HepG2 (cell line): ENCODE results near the gene RIT2. TPM values are rescaled to one million over a fixed set of nuclear protein-coding genes. Genes with fewer than 3 reads are reported as not detected.

Experiments
- ATAC-seq: fragments of 200-7000 bp; cut with Tn5 transposase; 3 replicates; pipeline ENCODE4 v1.9.1; 2020; ENCODE audit warnings: mild to moderate bottlenecking, moderate library complexity
- BruUV-seq: library from RNA; stranded (reverse); fragments of 400-500 nt; replicated peaks from 2 replicates; lab custom pipeline; 2021; lab: Mats Ljungman, UMichigan
- CTCF ChIA-PET: fragments of 300-600 bp; formaldehyde crosslinking; extraction: SDS; loops from one replicate; lab custom pipeline; 2021; ENCODE audit warnings: low total read pairs, inconsistent platforms, low intra/inter-chr PET ratio; lab: Yijun Ruan, JAX
- POLR2A ChIA-PET: fragments of 350-600 bp; sonication (Branson Sonifier 250); formaldehyde crosslinking; loops from one replicate; lab custom pipeline; 2020; ENCODE audit warnings: antibody characterized with exemption, inconsistent platforms; lab: Yijun Ruan, JAX
- DNase-seq: peaks from one replicate; pipeline ENCODE4 v3.0.0-alpha.2; 2015; ENCODE audit warnings: low spot score
- FAIRE-seq: peaks from 3 replicates; lab custom pipeline; 2011; peaks lifted over from hg19 to GRCh38; lab: Jason Lieb, UNC
- H2AFZ ChIP-seq: one replicate; pipeline ENCODE4 v1.6.1; 2011; ENCODE audit warnings: low read length, inconsistent platforms
- H3K27ac ChIP-seq: fragments of 300-600 bp; 3 replicates; pipeline ENCODE4 v1.8.0; 2011; ENCODE audit warnings: mixed run types, mild to moderate bottlenecking, mixed read lengths, low read length, inconsistent platforms; ENCODE audit not compliant: insufficient read depth; ENCODE audit errors: extremely low read length
- H3K27me3 ChIP-seq, 2 experiments: fragments of 200-600 bp in 1 of 2; 2 replicates in 1 of 2; 3 replicates in 1 of 2; pipeline versions ENCODE4 v1.6.0 to v1.8.0; 2011; ENCODE audit warnings: low read length in 2 of 2, mild to moderate bottlenecking in 2 of 2, moderate library complexity in 2 of 2, inconsistent platforms in 1 of 2; ENCODE audit not compliant: insufficient read depth in 2 of 2, control insufficient read depth in 1 of 2
- H3K36me3 ChIP-seq, 2 experiments: fragments of 200-600 bp in 1 of 2; replicated peaks in 1 of 2; 2 replicates in 1 of 2; 3 replicates in 1 of 2; pipeline versions ENCODE4 v1.5.1 to v1.8.0; 2011; ENCODE audit warnings: low read length in 2 of 2, inconsistent platforms in 1 of 2; ENCODE audit not compliant: insufficient read depth in 2 of 2, control insufficient read depth in 1 of 2
- H3K4me1 ChIP-seq: 2 replicates; pipeline ENCODE4 v1.5.1; 2012; ENCODE audit warnings: low read length, inconsistent platforms; ENCODE audit not compliant: insufficient read depth
- H3K4me2 ChIP-seq: 2 replicates; pipeline ENCODE4 v1.6.0; 2011; ENCODE audit warnings: low read depth, low read length, inconsistent platforms
- H3K4me3 ChIP-seq, 3 experiments: fragments of 200-600 bp in 1 of 3; sonication (generic), shearing (Covaris generic) in 1 of 3; replicated peaks in 1 of 3; 2 replicates each; pipeline ENCODE4 v1.5.1; 2011 to 2016; ENCODE audit warnings: low read length in 3 of 3, inconsistent platforms in 2 of 3, low read depth in 2 of 3, mild to moderate bottlenecking in 2 of 3, control low read depth in 1 of 3, mixed read lengths in 1 of 3; ENCODE audit not compliant: insufficient read depth in 1 of 3
- H3K79me2 ChIP-seq: one replicate; pipeline ENCODE4 v1.6.1; 2011; ENCODE audit warnings: low read length, inconsistent platforms; ENCODE audit not compliant: insufficient read depth
- H3K9ac ChIP-seq: 2 replicates; pipeline ENCODE4 v1.6.0; 2011; ENCODE audit warnings: mild to moderate bottlenecking, low read depth, low read length, inconsistent platforms; ENCODE audit not compliant: insufficient read depth
- H3K9me3 ChIP-seq: 2 replicates; pipeline ENCODE4 v1.5.1; 2012; ENCODE audit warnings: mild to moderate bottlenecking, low read length
- H4K20me1 ChIP-seq: 2 replicates; pipeline ENCODE4 v1.6.0; 2011; ENCODE audit warnings: inconsistent platforms, mild to moderate bottlenecking, low read length, moderate library complexity; ENCODE audit not compliant: insufficient read depth
- BRD4 ChIP-seq: sonication (generic); formaldehyde crosslinking; IDR thresholded peaks from 2 replicates; pipeline ENCODE4 v1.4.0; 2020; ENCODE audit warnings: missing genetic modification reagents
- CEBPB ChIP-seq: IDR thresholded peaks from 2 replicates; pipeline ENCODE4 v1.6.1; 2011; ENCODE audit warnings: low read depth, low read length, improper control_type of control experiment, borderline replicate concordance
- ETV6 ChIP-seq: sonication (generic); formaldehyde crosslinking; conservative IDR thresholded peaks from 2 replicates; pipeline ENCODE4 v1.4.0; 2020; ENCODE audit warnings: missing genetic modification reagents
- GTF2F1 ChIP-seq: fragments of 150-350 bp; IDR thresholded peaks from 2 replicates; pipeline ENCODE4 v1.6.1; 2014; ENCODE audit warnings: low read length
- KMT2A ChIP-seq: sonication (generic); formaldehyde crosslinking; IDR thresholded peaks from 2 replicates; pipeline ENCODE4 v1.4.0; 2020; ENCODE audit warnings: missing genetic modification reagents
- MBNL3 ChIP-seq: fragments of 250-450 bp; sonication (Bioruptor Pico); conservative IDR thresholded peaks from 2 replicates; pipeline ENCODE4 v1.8.0; 2022; ENCODE audit warnings: mild to moderate bottlenecking, inconsistent platforms
- SALL1 ChIP-seq: sonication (generic); formaldehyde crosslinking; IDR thresholded peaks from 2 replicates; pipeline ENCODE4 v1.8.0; 2022; ENCODE audit warnings: mild to moderate bottlenecking, missing genetic modification reagents
- SP2 ChIP-seq: sonication (generic); formaldehyde crosslinking; IDR thresholded peaks from 2 replicates; pipeline ENCODE4 v1.5.1; 2020; ENCODE audit warnings: mild to moderate bottlenecking, missing genetic modification reagents
- SRY ChIP-seq: sonication (generic); formaldehyde crosslinking; IDR thresholded peaks from 2 replicates; pipeline ENCODE4 v1.8.0; 2022; ENCODE audit warnings: mild to moderate bottlenecking, missing genetic modification reagents
- ZBTB49 ChIP-seq: sonication (generic); formaldehyde crosslinking; IDR thresholded peaks from 2 replicates; pipeline ENCODE4 v1.4.0; 2020; ENCODE audit warnings: missing genetic modification reagents, borderline replicate concordance
- ZNF232 ChIP-seq: sonication (generic); formaldehyde crosslinking; IDR thresholded peaks from 2 replicates; pipeline ENCODE4 v1.4.0; 2020; ENCODE audit warnings: missing genetic modification reagents, borderline replicate concordance
- ZNF354B ChIP-seq: sonication (generic); formaldehyde crosslinking; IDR thresholded peaks from 2 replicates; pipeline ENCODE4 v1.8.0; 2022; ENCODE audit warnings: mild to moderate bottlenecking, missing genetic modification reagents
- ZNF460 ChIP-seq: sonication (generic); formaldehyde crosslinking; IDR thresholded peaks from 2 replicates; pipeline ENCODE4 v1.5.1; 2020; ENCODE audit warnings: missing genetic modification reagents, mild to moderate bottlenecking, borderline replicate concordance
- ZNF549 ChIP-seq: sonication (generic); formaldehyde crosslinking; IDR thresholded peaks from 2 replicates; pipeline ENCODE4 v1.5.0; 2020; ENCODE audit warnings: missing genetic modification reagents
- ZNF720 ChIP-seq: sonication (generic); formaldehyde crosslinking; IDR thresholded peaks from 2 replicates; pipeline ENCODE4 v1.4.0; 2020; ENCODE audit warnings: missing genetic modification reagents
- WGBS: methylation state at CpG from one replicate; pipeline ENCODE4 v1.1.6; 2017; ENCODE audit warnings: low lambda C conversion rate; 5-methylcytosine and 5-hydroxymethylcytosine counted together
- in situ Hi-C: cut with HindIII; loops from 2 replicates; pipeline ENCODE4 v1.10.0; 2017; ENCODE audit warnings: low pct_unique_long_range_greater_than_20kb; ENCODE audit not compliant: extremely low pct_ligation_motif_present
- intact Hi-C: fragments of 100-400 bp; cut with micrococcal nuclease; formaldehyde crosslinking; loops from one replicate; pipeline ENCODE4 v1.10.0; 2022; ENCODE audit not compliant: unreplicated experiment
- polyA plus RNA-seq, 8 experiments: library from polyadenylated mRNA; depleted of rRNA in 3 of 8; stranded (reverse) in 7 of 8; unstranded in 1 of 8; fragments of >200 nt; fragmentation: Illumina TruSeq in 4 of 8; extraction: Trizol in 4 of 8; gene quantifications; 2 replicates each; pipeline versions ENCODE4 v1.2.1 to v1.2.3, GENCODE V29; 2011 to 2016; ENCODE audit warnings: low read depth in 4 of 8, missing spikeins in 1 of 8, mixed read lengths in 1 of 8; ENCODE audit not compliant: insufficient read depth in 1 of 8
- total RNA-seq, 5 experiments: library from RNA; depleted of rRNA; stranded (reverse); fragments of >200 nt; fragmentation: Illumina TruSeq; extraction: Trizol; gene quantifications; 2 replicates each; pipeline ENCODE4 v1.2.3, GENCODE V29; 2016; ENCODE audit warnings: low read depth in 1 of 5

RIT2 gene
- total and polyA plus RNA-seq, 2 of the 13 experiments (the other 11 are each of a cell fraction or from before 2014, with no cell fraction given): not detected

- Histone ChIP-seq H3K36me3 (no peaks in the 10 kb centered on the region), H3K79me2 (no peaks in the 10 kb centered on the region), H4K20me1 (no peaks in the 10 kb centered on the region), H3K9me3 (no peaks in the 10 kb centered on the region), H3K4me2 (no peak overlapping the region), H3K27me3 (no peaks in the 10 kb centered on the region), H2AFZ (no peak overlapping the region), H3K4me1 (no peaks in the 10 kb centered on the region), H3K4me3 (no peak overlapping the region), H3K27ac (no peak overlapping the region), H3K9ac (no peak overlapping the region)
- POLR2A ChIA-PET: no interaction called here
- DNase-seq (no peak), ATAC-seq (no peak), FAIRE-seq (no peak)
- WGBS: 7% methylated on average over 7 of the region's 7 CpGs
- in situ Hi-C loops (no loop called here), intact Hi-C loops (no loop called here)
- TF ChIP-seq ZNF720 (CRISPR knock-in tag) (no peak), BRD4 (no peak), SRY (CRISPR knock-in tag) (no peak), GTF2F1 (no peak), ZNF232 (CRISPR knock-in tag) (no peak), CEBPB (no peak), ZNF354B (CRISPR knock-in tag) (no peak), ETV6 (CRISPR knock-in tag) (no peak), KMT2A (CRISPR knock-in tag) (no peak), MBNL3 (CRISPR knock-in tag) (no peak)
- no TSS peak for BruUV-seq
- CTCF ChIA-PET: no interaction called here
These were observed 60.5 kb downstream of the RIT2 start for GRCh38 chr18:43054815-43055519.

GRCh38 chr18:43049021-43049420 lies 66.5 kb downstream of the RIT2 start:
- POLR2A ChIA-PET: no interaction called here
- H3K4me1 ChIP-seq: no peaks in the 10 kb centered on the region
- intact Hi-C loops: no loop called here
- TF ChIP-seq ZNF460 (CRISPR knock-in tag) (no peak), SP2 (CRISPR knock-in tag) (no peak), ZBTB49 (CRISPR knock-in tag) (no peak), ZNF549 (CRISPR knock-in tag) (no peak), SALL1 (CRISPR knock-in tag) (no peak)

More at GRCh38 chr18:43049021-43049420, 66.5 kb downstream of the RIT2 start:
- Histone ChIP-seq H3K9ac (no peak overlapping the region), H3K27me3 (no peaks in the 10 kb centered on the region), H3K4me2 (no peak overlapping the region), H4K20me1 (no peaks in the 10 kb centered on the region), H3K79me2 (no peaks in the 10 kb centered on the region), H3K4me3 (no peak overlapping the region), H3K9me3 (no peaks in the 10 kb centered on the region), H3K36me3 (no peaks in the 10 kb centered on the region), H3K27ac (no peak overlapping the region), H2AFZ (no peak overlapping the region)
- no peak for FAIRE-seq
- no peak for ATAC-seq
- WGBS: 2% methylated on average over 3 of the region's 3 CpGs
- CTCF ChIA-PET: no interaction called here
- no TSS peak for BruUV-seq
- in situ Hi-C loops: no loop called here
- DNase-seq: no peak
